ENCODE data around the gene KNDC1.
"Not testable (repeated sequence)": the region's sequence is repeated elsewhere in the genome, so short reads cannot be mapped to it uniquely, and the experiment has no call there.

KNDC1 gene

DNA sequence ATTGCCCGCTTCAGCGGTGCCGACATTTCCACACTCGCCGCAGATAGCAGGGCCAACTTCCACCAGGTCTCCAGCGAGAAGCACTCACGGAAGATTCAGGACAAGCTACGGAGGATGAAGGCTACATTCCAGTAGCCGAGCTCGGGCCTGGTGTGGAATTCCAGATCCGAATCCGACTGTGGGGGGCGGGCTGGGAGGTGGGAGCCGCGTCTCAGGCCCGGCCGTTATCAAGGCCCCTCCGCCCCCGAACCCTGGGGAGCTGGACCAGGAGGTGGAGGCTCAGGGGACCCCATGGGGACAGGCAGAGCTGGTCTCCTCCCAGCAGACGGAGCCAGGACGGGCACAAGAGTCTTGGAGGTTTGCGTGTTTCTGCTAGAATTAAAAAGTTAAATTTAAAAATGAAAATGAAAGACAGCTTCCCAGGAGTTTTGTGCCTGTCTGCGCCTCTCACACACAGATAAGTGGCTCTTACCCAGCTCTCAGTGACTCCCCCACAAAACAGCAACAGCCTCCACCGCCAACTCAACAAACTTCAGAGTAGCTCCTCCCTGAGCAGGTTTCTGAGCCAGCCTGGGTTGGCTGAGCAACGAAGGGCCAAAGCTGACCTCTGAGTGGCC, 64.8 kb downstream of the KNDC1 start:
- DNase-seq (ENCODE audit: low spot score): no peak

GRCh38 chr10:133225707-133226191, 65.7 kb downstream of the KNDC1 start:
- DNase-seq (ENCODE audit: low spot score): no peak

GRCh38 chr10:133226251-133226808, 66.3 kb downstream of the KNDC1 start:
- no peak for DNase-seq (ENCODE audit: low spot score)

- no peak for DNase-seq (ENCODE audit: low spot score)
Observed at GRCh38 chr10:133227256-133227655, 67.2 kb downstream of the KNDC1 start.

- DNase-seq (ENCODE audit: low spot score): no peak
Observed at GRCh38 chr10:133229265-133230043, 69.4 kb downstream of the KNDC1 start.

- no peak for DNase-seq (ENCODE audit: low spot score)
Observed at GRCh38 chr10:133230044-133230361, 70.0 kb downstream of the KNDC1 start, which contains the start of gene UTF1. Gene UTF1, plus strand, starts transcription at chr10:133230217. Its CDS starts 72 bp downstream, at chr10:133230289.

GRCh38 chr10:133230387-133231195, 70.6 kb downstream of the KNDC1 start:
- DNase-seq (ENCODE audit: low spot score): peak; percentile 79

DNA sequence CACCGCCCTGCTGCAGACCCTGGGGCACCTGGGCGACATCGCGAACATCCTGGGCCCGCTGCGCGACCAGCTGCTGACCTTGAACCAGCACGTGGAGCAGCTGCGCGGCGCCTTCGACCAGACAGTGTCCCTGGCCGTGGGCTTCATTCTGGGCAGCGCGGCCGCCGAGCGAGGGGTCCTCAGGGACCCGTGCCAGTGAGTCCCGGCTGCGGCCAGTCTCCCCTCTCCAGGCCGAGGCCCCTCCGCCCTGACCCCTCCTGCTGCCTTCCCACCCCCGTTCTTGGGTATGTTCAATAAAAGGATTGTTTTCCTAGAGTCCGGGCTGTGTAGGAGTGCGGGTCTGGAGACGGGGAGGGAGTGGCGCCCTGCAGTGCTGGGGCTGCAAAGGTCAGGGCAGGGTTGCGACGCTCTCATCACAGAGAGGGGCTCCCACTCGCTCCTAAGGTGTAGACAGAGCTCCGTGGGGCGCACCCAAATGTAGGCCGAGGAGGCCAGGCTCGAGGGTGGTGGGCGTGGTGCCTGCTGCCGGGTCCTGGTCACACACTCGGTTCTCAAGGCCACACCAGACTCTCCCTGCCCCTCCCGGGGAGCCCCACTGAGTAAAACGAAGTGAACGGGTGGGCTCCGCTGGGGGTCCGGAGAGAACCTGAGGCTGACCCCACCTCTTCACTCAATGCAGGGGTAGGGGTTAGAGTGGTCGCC, 71.4 kb downstream of the KNDC1 start:
- DNase-seq (ENCODE audit: low spot score): no peak

GRCh38 chr10:133231946-133232574, 72.0 kb downstream of the KNDC1 start:
- DNase-seq (ENCODE audit: low spot score): no peak

GRCh38 chr10:133234796-133235195, 74.8 kb downstream of the KNDC1 start:
- not testable (repeated sequence) for DNase-seq (ENCODE audit: low spot score)

DNA sequence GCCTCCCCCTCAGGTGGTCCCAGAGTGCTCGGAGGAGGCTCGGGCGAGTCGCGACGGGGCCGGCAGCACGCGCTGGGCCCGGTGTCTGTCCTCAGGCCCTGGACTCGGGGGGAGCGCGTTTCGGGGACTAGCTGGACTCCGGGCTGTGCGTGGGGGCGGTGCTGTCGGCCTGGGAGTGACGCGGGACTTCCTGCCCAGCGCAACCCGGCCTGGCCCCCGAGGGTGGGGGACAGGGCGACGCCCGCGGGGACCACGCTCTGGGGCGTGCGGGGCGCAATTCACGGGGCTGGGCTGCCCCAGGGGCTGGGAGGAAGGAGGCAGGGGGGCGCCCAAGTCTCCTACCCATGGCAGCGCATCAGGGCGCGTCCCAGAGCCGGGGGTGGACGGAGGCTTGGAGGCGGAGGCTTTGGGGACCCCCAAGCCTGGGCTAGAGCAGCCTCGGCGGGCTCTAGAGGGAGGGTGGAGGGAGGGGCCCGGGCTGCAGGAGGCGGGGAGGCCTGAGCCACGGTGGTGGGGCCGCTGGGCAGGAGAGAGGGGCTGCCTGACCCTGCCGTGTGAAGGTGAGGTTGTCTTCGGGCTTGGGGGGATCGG, 75.3 kb downstream of the KNDC1 start:
- no peak for DNase-seq (ENCODE audit: low spot score)

- no peak for DNase-seq (ENCODE audit: low spot score)
Observed at GRCh38 chr10:133235932-133236331, 75.9 kb downstream of the KNDC1 start.

DNA sequence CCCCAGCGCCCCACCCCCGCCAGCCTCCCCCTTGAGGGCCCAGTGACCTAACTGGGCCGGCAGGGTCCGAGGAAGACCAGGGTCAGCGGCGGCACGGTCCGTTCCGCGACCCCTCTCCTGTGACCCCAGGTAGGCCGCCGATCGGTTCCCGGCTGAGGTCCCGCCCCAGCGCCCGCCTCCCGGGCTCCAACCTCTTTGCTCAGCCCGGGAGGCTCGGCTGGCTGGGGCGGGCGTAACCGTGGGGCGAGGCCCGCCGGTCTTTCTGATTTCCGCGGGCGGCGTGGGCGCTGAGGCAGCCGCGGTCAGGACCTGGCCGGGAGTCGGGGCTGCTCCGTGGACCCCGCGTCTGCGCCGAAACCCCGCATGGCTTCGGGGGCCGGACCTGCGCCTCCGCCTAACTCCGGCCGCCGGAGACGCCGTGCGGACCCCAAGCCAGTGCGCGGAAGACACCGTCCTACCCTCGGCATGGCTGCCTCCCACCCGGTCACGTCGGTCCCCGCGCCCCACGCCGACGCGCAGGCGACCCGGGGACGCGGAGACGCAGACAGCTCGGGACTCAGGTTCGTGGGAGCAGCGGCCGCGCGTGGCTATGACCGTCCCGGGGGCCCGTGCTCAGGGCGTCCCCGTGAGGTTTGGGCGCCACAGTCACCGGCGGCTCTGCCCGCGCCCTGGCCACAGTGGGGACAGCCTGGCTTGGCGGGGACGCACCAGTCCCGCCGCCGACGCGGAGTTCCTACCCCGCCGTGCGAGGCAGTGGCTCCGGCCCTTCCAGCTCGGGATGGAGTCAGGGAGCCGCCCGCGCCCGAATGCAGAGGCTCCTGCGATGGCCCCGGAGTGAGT, 76.6 kb downstream of the KNDC1 start:
- DNase-seq (ENCODE audit: low spot score): no peak

DNA sequence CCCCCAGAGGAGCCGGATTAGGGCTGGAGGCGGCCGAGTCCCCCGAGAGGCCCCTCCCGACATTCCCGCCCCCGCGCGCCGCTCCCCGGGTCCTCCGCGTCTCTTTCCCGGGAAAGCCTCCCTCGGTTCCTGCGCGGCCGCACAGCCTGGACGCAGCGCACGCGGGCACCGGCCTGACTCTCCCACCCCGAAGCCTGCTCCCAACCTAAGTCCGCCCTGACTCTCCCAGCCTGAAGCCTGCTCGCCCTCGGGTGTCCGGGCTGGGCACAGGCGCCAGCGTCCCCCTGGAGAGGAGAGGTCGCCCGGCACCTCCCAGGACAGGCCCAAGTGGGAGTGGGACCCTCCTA, 77.2 kb downstream of the KNDC1 start:
- no peak for DNase-seq (ENCODE audit: low spot score)

- DNase-seq (ENCODE audit: low spot score): peak; percentile 67
Observed at GRCh38 chr10:133237588-133238465, 77.8 kb downstream of the KNDC1 start, which contains the start of gene VENTX. Gene VENTX, plus strand, starts transcription at chr10:133237855. Its CDS starts 60 bp downstream, at chr10:133237915.

DNA sequence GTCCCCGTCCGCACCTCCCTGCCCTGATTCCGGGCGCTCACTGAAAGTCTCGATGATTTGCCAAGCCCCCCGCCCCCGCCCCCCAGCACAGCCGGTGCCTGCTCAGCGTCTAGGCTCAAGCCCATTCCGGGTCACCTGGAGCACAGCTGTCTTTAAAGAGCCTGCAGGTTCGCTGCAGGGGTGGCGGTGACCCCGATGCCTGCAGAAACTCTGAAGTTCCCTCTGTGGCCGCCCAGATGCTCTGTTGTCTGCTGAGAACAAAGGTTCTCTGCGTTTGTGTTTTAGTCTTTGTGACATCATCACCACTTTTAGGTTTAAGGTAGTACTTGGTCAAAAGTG, 78.4 kb downstream of the KNDC1 start:
- DNase-seq (ENCODE audit: low spot score): no peak

DNA sequence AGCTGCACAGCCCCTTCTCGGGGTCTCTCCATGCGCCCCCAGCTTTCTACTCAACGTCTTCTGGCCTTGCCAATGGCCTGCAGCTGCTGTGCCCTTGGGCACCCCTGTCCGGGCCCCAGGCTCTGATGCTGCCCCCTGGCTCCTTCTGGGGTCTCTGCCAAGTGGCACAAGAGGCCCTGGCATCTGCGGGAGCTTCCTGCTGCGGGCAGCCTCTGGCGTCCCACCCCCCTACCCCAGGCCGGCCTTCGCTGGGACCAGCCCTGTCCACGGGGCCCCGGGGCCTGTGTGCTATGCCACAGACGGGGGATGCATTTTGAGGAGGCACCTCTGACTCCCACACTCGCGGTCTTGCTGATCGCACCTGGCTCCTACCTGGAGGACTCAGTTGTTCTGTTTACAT, 80.0 kb downstream of the KNDC1 start:
- DNase-seq (ENCODE audit: low spot score): no peak

GRCh38 chr10:133241501-133242205, 81.6 kb downstream of the KNDC1 start:
- DNase-seq (ENCODE audit: low spot score): no peak
